Body of pancreas (tissue), 4 donors: Measurements from ENCODE around the gene TRPC1.

Experiments used
- POLR2A ChIP-seq, 3 donors: fragments of 450-650 bp; IDR thresholded peaks; one replicate each; pipeline ENCODE4 v1.6.1; 2016; ENCODE audit warnings: antibody characterized with exemption in 3 of 3, mild to moderate bottlenecking in 2 of 3
- TF ChIP-seq, protein P1 (sequence below), 7 experiments: fragments of 450-650 bp in 4 of 7; fragments of 200-600 bp in 3 of 7; sonication (generic) in 3 of 7; IDR thresholded peaks; one replicate each; pipeline ENCODE4 v1.5.1; 2016 to 2019; ENCODE audit warnings: antibody characterized with exemption in 7 of 7

DNA sequence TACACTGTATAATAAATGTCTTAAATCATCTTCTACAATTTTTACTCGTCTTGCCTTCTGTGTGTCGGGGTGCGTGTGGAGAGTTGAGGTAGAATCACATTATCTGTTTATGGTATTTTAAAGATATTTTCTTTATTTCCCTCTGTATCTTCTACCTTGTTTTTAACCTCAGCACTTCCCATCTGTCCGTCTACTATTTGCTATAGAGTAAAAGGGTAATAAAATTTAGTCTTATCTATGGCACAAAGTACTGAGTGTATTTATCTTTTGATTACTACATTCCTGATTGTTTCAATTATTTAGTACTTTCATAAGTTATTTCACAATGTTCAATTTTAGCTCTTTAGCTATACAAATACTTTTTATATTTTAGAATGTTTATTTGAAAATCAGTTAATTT lies 62.2 kb downstream of the TRPC1 start:
- TF ChIP-seq, protein P1, sequence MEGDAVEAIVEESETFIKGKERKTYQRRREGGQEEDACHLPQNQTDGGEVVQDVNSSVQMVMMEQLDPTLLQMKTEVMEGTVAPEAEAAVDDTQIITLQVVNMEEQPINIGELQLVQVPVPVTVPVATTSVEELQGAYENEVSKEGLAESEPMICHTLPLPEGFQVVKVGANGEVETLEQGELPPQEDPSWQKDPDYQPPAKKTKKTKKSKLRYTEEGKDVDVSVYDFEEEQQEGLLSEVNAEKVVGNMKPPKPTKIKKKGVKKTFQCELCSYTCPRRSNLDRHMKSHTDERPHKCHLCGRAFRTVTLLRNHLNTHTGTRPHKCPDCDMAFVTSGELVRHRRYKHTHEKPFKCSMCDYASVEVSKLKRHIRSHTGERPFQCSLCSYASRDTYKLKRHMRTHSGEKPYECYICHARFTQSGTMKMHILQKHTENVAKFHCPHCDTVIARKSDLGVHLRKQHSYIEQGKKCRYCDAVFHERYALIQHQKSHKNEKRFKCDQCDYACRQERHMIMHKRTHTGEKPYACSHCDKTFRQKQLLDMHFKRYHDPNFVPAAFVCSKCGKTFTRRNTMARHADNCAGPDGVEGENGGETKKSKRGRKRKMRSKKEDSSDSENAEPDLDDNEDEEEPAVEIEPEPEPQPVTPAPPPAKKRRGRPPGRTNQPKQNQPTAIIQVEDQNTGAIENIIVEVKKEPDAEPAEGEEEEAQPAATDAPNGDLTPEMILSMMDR (IDR thresholded peaks at IDR 0.05) = no peak
- TF ChIP-seq POLR2A (IDR thresholded peaks at IDR 0.05) = no peak
